K562 (cell line): Measurements from ENCODE around the gene RFPL1.

Source experiments
- BDP1 ChIP-seq: IDR thresholded peaks from 3 replicates; pipeline ENCODE4 v1.6.1; 2011; ENCODE audit not compliant: insufficient read length, insufficient read depth
- CTCF ChIP-seq, 3 experiments: IDR thresholded peaks in 2 of 3; conservative IDR thresholded peaks in 1 of 3; 2 replicates each; pipeline ENCODE4 v1.5.1; 2011 to 2012; ENCODE audit warnings: low read length in 3 of 3, mild to moderate bottlenecking in 3 of 3, control low read depth in 2 of 3, improper control_type of control experiment in 1 of 3, inconsistent platforms in 1 of 3, low read depth in 1 of 3, mixed read lengths in 1 of 3, moderate library complexity in 1 of 3; ENCODE audit not compliant: insufficient read depth in 2 of 3
- SMAD1 ChIP-seq: fragments of 150-350 bp; IDR thresholded peaks from 2 replicates; pipeline ENCODE4 v1.6.1; 2014; ENCODE audit warnings: low read length, low read depth; ENCODE audit not compliant: partially characterized antibody

GRCh38 chr22:29431986-29432385 lies 6.4 kb upstream of the RFPL1 start:
- TF ChIP-seq CTCF (IDR thresholded peaks at IDR 0.05 in 2 of 3, conservative IDR thresholded peaks at IDR 0.05 in 1 of 3; ENCODE audit: insufficient read depth in 2 of 3, low read depth in 1 of 3, low read length in 3 of 3) (no peak), BDP1 (no peak), SMAD1 (no peak)
